GM19328 (cell line): Measurements from ENCODE around the gene DDX51.
"Not testable (repeated sequence)": the region's sequence is repeated elsewhere in the genome, so short reads cannot be mapped to it uniquely, and the experiment has no call there.

Experiments used
- ATAC-seq: cut with Tn5 transposase; IDR thresholded peaks from one replicate; pipeline ENCODE4 v1.9.1; 2021; ENCODE audit warnings: mild to moderate bottlenecking, moderate library complexity; ENCODE audit not compliant: unreplicated experiment

Gene DDX51

GRCh38 chr12:132141976-132142678 is 2.0 kb downstream of the DDX51 start:
- no peak for ATAC-seq

- ATAC-seq: no peak
These were observed 2.9 kb downstream of the DDX51 start for GRCh38 chr12:132140918-132141841.

GRCh38 chr12:132140501-132140900 is 3.6 kb downstream of the DDX51 start:
- ATAC-seq: no peak

- ATAC-seq: no peak
These were observed 4.2 kb downstream of the DDX51 start for GRCh38 chr12:132139912-132140311.

GRCh38 chr12:132138941-132139871 is 4.9 kb downstream of the DDX51 start:
- no peak for ATAC-seq

- no peak for ATAC-seq
These were observed 6.5 kb downstream of the DDX51 start for GRCh38 chr12:132137483-132138125.

GRCh38 chr12:132136226-132136625 is 7.9 kb downstream of the DDX51 start:
- ATAC-seq: not testable (repeated sequence)

- not testable (repeated sequence) for ATAC-seq
These were observed 9.4 kb downstream of the DDX51 start for GRCh38 chr12:132134653-132135183.

GRCh38 chr12:132133952-132134652 is 10.0 kb downstream of the DDX51 start:
- no peak for ATAC-seq

GRCh38 chr12:132132609-132133430 is 11.3 kb downstream of the DDX51 start:
- no peak for ATAC-seq

GRCh38 chr12:132131952-132132351 is 12.2 kb downstream of the DDX51 start:
- ATAC-seq: no peak

- ATAC-seq: no peak
These were observed 12.9 kb downstream of the DDX51 start for GRCh38 chr12:132131229-132131628.

- ATAC-seq: no peak
These were observed 13.4 kb downstream of the DDX51 start for GRCh38 chr12:132130690-132131089.

GRCh38 chr12:132129007-132129406 is 15.1 kb downstream of the DDX51 start:
- ATAC-seq: no peak

- ATAC-seq: no peak
These were observed 17.1 kb downstream of the DDX51 start for GRCh38 chr12:132127041-132127440.

GRCh38 chr12:132125736-132126135 is 18.4 kb downstream of the DDX51 start:
- no peak for ATAC-seq

- ATAC-seq: no peak
These were observed 19.2 kb downstream of the DDX51 start for GRCh38 chr12:132124766-132125425.
